Natural killer cell (primary cell): ENCODE results near the gene GRM7. TPM values are rescaled to one million over a fixed set of nuclear protein-coding genes. Genes with fewer than 3 reads are reported as not detected.

Experiments used
- ATAC-seq, 3 donors: fragments of 150-1000 bp in 2 of 3; fragments of 200-7000 bp in 1 of 3; cut with Tn5 transposase; 1 replicate in 1 of 3; 2 replicates in 2 of 3; pipeline ENCODE4 v1.10.0; 2021; ENCODE audit warnings: mild to moderate bottlenecking in 2 of 3, moderate library complexity in 2 of 3
- DNase-seq, 2 donors: peaks; one replicate each; pipeline versions ENCODE4 v3.0.0 to v3.0.0-alpha.2; 2013 to 2021; ENCODE audit warnings: mixed read lengths in 1 of 2
- H3K27ac ChIP-seq: one replicate; pipeline ENCODE4 v1.5.1; 2013; ENCODE audit warnings: mild to moderate bottlenecking, low read length
- H3K27me3 ChIP-seq: one replicate; pipeline ENCODE4 v1.6.1; 2013; ENCODE audit warnings: low read length; ENCODE audit not compliant: control insufficient read depth, insufficient read depth
- H3K36me3 ChIP-seq: one replicate; pipeline ENCODE4 v1.6.1; 2013; ENCODE audit warnings: low read length; ENCODE audit not compliant: control insufficient read depth, insufficient read depth
- H3K4me1 ChIP-seq: one replicate; pipeline ENCODE4 v1.6.1; 2013; ENCODE audit warnings: low read length; ENCODE audit not compliant: control insufficient read depth, insufficient read depth
- H3K4me3 ChIP-seq: one replicate; pipeline ENCODE4 v1.5.1; 2013; ENCODE audit warnings: low read length
- H3K9me3 ChIP-seq: one replicate; pipeline ENCODE4 v1.6.1; 2013; ENCODE audit warnings: low read length; ENCODE audit not compliant: control insufficient read depth, insufficient read depth
- H3K27ac Mint-ChIP-seq, 2 donors: one replicate each; pipeline ENCODE4 v1.8.0; 2022; ENCODE audit warnings: mild to moderate bottlenecking in 2 of 2, mixed read lengths in 2 of 2, moderate library complexity in 1 of 2
- H3K27me3 Mint-ChIP-seq, 2 donors: one replicate each; pipeline ENCODE4 v1.8.0; 2022; ENCODE audit warnings: low read depth in 2 of 2, mixed read lengths in 2 of 2
- H3K36me3 Mint-ChIP-seq: one replicate; pipeline ENCODE4 v1.8.0; 2022; ENCODE audit warnings: mixed read lengths
- H3K4me1 Mint-ChIP-seq, 2 donors: one replicate each; pipeline ENCODE4 v1.8.0; 2022; ENCODE audit warnings: mixed read lengths in 2 of 2
- H3K4me3 Mint-ChIP-seq: one replicate; pipeline ENCODE4 v1.8.0; 2022; ENCODE audit warnings: mild to moderate bottlenecking, moderate library complexity, mixed read lengths
- H3K9me3 Mint-ChIP-seq, 2 donors: one replicate each; pipeline ENCODE4 v1.8.0; 2022; ENCODE audit warnings: mixed read lengths in 2 of 2
- CTCF ChIP-seq: fragments of 200-600 bp; IDR thresholded peaks from one replicate; pipeline ENCODE4 v1.8.0; 2022; ENCODE audit warnings: antibody characterized with exemption
- WGBS: methylation state at CpG from one replicate; pipeline ENCODE4 v1.1.7; 2013; ENCODE audit warnings: missing lambda C conversion rate; ENCODE audit not compliant: insufficient coverage; 5-methylcytosine and 5-hydroxymethylcytosine counted together
- intact Hi-C: fragments of 100-400 bp; cut with micrococcal nuclease; formaldehyde crosslinking; loops from one replicate; pipeline ENCODE4 v1.14.2; 2022
- total RNA-seq, 4 donors: library from RNA; stranded (reverse); fragments of 120-200 nt in 1 of 4; gene quantifications; one replicate each; pipeline versions ENCODE4 v1.2.3 to v1.2.4, GENCODE V29; 2013 to 2022

The GRM7 gene
- total RNA-seq, 3 donors from 2014 or later (not counting 1 experiment from before 2014, with no cell fraction given) = not detected

GRCh38 chr3:7574435-7574834, 713.5 kb downstream of the GRM7 start:
- no peak overlapping the region for H3K27ac Mint-ChIP-seq
- H3K36me3 Mint-ChIP-seq = no peaks in the 10 kb centered on the region
- 93% methylated on average over 5 of the region's 5 CpGs for WGBS
- Histone ChIP-seq H3K4me1 (no peaks in the 10 kb centered on the region), H3K9me3 (no peaks in the 10 kb centered on the region), H3K27ac (no peak overlapping the region), H3K27me3 (no peaks in the 10 kb centered on the region), H3K4me3 (no peak overlapping the region), H3K36me3 (no peaks in the 10 kb centered on the region)
- H3K4me1 Mint-ChIP-seq = no peaks in the 10 kb centered on the region
- DNase-seq (no peak), ATAC-seq (no peak)
- H3K4me3 Mint-ChIP-seq = no peak overlapping the region
- peaks cover 0 to 4% of the 10 kb centered on the region in 2 donors for H3K27me3 Mint-ChIP-seq
- H3K9me3 Mint-ChIP-seq = peaks cover 4 to 10% of the 10 kb centered on the region in 2 donors
- intact Hi-C loops = no loop called here
- TF ChIP-seq CTCF = no peak

GRCh38 chr3:7576071-7576470, 715.2 kb downstream of the GRM7 start:
- no peak overlapping the region for H3K27ac ChIP-seq
- H3K27ac Mint-ChIP-seq = no peak overlapping the region

DNA sequence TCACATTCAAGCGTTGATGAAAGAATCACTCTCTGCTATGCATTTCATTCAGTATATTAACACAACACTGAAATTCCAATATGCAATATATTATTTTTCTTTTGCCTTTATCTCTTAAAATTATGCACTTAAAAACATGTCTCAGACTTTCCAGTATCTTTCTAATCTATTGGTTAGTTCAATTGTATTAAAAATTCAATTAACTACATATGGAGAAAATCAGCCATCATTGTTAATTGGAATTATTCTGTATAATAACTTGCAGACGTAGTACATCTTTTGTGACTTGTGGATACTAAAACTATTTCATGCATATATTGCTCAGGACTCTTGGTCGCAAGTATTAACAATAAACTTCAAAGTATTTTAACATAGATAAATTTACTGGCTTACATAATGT, 715.6 kb downstream of the GRM7 start:
- no peaks in the 10 kb centered on the region for H3K4me1 Mint-ChIP-seq
- no peak for TF ChIP-seq CTCF
- Histone ChIP-seq H3K27ac (no peak overlapping the region), H3K9me3 (no peaks in the 10 kb centered on the region), H3K4me3 (no peak overlapping the region), H3K27me3 (no peaks in the 10 kb centered on the region), H3K36me3 (no peaks in the 10 kb centered on the region), H3K4me1 (no peaks in the 10 kb centered on the region)
- no peak for ATAC-seq
- H3K36me3 Mint-ChIP-seq = no peaks in the 10 kb centered on the region
- DNase-seq = no peak
- H3K27ac Mint-ChIP-seq = no peak overlapping the region
- no peak overlapping the region for H3K4me3 Mint-ChIP-seq
- intact Hi-C loops = no loop called here
- peaks cover 1 to 7% of the 10 kb centered on the region in 2 donors for H3K9me3 Mint-ChIP-seq
- peaks cover 0 to 2% of the 10 kb centered on the region in 2 donors for H3K27me3 Mint-ChIP-seq
- WGBS = 90% methylated on average over 2 of the region's 3 CpGs

More at GRCh38 chr3:7576071-7576470, 715.2 kb downstream of the GRM7 start:
- Mint-ChIP-seq H3K4me3 (no peak overlapping the region), H3K9me3 (peaks cover 4 to 10% of the 10 kb centered on the region in 2 donors), H3K27me3 (peaks cover 0 to 4% of the 10 kb centered on the region in 2 donors), H3K4me1 (no peaks in the 10 kb centered on the region), H3K36me3 (no peaks in the 10 kb centered on the region)
- H3K36me3 ChIP-seq = no peaks in the 10 kb centered on the region
- H3K4me3 ChIP-seq = no peak overlapping the region
- H3K4me1 ChIP-seq = no peaks in the 10 kb centered on the region
- no peak for TF ChIP-seq CTCF
- no CpG with 5 or more reads among the region's 1 CpG for WGBS
- H3K27me3 ChIP-seq = no peaks in the 10 kb centered on the region
- no peaks in the 10 kb centered on the region for H3K9me3 ChIP-seq
- DNase-seq = no peak
- ATAC-seq = no peak
- intact Hi-C loops = no loop called here

DNA sequence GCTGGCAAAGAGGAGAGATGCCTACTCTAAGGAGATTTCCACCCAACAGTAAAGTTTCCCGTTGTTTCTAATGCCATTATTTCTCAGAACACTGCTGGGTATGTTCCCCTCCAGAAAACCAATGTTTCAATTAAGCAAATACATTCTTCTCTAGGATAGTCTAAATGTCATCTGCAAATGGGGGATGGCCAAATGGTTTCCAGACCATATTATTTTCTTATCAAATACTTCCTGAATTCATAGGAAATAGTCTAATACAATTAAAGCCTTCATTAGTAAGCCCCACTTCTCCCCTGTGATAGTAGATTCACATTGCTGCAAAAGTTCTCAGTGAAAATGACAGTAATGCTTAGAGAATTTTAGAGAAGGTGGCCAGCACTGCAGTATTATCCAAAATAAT, 716.6 kb downstream of the GRM7 start:
- H3K36me3 ChIP-seq = no peaks in the 10 kb centered on the region
- ATAC-seq (no peak), DNase-seq (no peak)
- no peaks in the 10 kb centered on the region for H3K9me3 ChIP-seq
- H3K9me3 Mint-ChIP-seq = peaks cover 2 to 5% of the 10 kb centered on the region in 2 donors
- no peak overlapping the region for H3K27ac ChIP-seq
- TF ChIP-seq CTCF = no peak
- no peak overlapping the region for H3K4me3 ChIP-seq
- no peaks in the 10 kb centered on the region for H3K27me3 ChIP-seq
- no peaks in the 10 kb centered on the region for H3K4me1 Mint-ChIP-seq
- no peaks in the 10 kb centered on the region for H3K4me1 ChIP-seq
- no peaks in the 10 kb centered on the region for H3K27me3 Mint-ChIP-seq
- H3K4me3 Mint-ChIP-seq = no peak overlapping the region
- H3K27ac Mint-ChIP-seq = no peak overlapping the region
- intact Hi-C loops = no loop called here
- WGBS = 78% methylated on average over 1 of the region's 1 CpG
- H3K36me3 Mint-ChIP-seq = no peaks in the 10 kb centered on the region
